MG63 (cell line): Measurements from ENCODE around the gene SMAD5. TPM values are rescaled to one million over a fixed set of nuclear protein-coding genes. Genes with fewer than 3 reads are reported as not detected.

ENCODE experiments used
- DNase-seq: peaks from one replicate; pipeline ENCODE4 v3.0.0-alpha.2; 2020
- H3K27me3 ChIP-seq: fragments of 250-450 bp; sonication (Bioruptor Pico); 2 replicates; pipeline ENCODE4 v1.5.1; 2020; ENCODE audit warnings: mild to moderate bottlenecking, moderate library complexity
- H3K36me3 ChIP-seq: fragments of 250-450 bp; sonication (Bioruptor Pico); 2 replicates; pipeline ENCODE4 v1.5.1; 2020; ENCODE audit warnings: mild to moderate bottlenecking, moderate library complexity
- H3K4me3 ChIP-seq: fragments of 250-450 bp; sonication (Bioruptor Pico); 2 replicates; pipeline ENCODE4 v1.5.1; 2020; ENCODE audit warnings: mild to moderate bottlenecking, moderate library complexity
- H3K9me3 ChIP-seq: fragments of 250-450 bp; sonication (Bioruptor Pico); 2 replicates; pipeline ENCODE4 v1.5.1; 2020; ENCODE audit warnings: mild to moderate bottlenecking, moderate library complexity
- total RNA-seq: library from RNA; depleted of rRNA; stranded (reverse); fragments of >200 nt; shearing (Covaris generic); gene quantifications from 2 replicates; pipeline ENCODE4 v1.2.3, GENCODE V29; 2014; ENCODE audit warnings: low replicate concordance

SMAD5 gene
- total RNA-seq, 1 experiment from 2014 or later, result 46.4 TPM

DNA sequence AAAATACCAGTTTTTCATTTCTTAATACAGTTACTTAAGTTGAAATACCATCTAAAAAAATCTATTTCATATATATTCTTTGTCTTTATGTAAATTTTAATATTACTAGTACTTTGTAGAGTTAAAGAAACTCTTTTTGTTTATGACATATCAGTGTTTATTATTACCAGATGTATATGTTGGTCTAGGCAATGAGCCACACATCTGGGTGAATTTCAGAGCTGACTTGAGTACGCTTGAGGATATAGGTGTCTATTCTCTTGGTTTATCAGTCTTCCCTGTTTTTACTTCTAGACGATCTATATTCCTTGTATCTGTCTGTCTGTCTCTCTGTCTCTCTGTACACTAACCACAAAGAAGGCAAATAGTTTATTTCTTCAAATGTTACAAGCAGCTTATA, 2.9 kb downstream of the SMAD5 start:
- no peak for DNase-seq
- H3K27me3 ChIP-seq, result no peaks in the 10 kb centered on the region
- no peaks in the 10 kb centered on the region for H3K9me3 ChIP-seq
- H3K4me3 ChIP-seq, result no peak overlapping the region
- H3K36me3 ChIP-seq, result peaks cover 16% of the 10 kb centered on the region

DNA sequence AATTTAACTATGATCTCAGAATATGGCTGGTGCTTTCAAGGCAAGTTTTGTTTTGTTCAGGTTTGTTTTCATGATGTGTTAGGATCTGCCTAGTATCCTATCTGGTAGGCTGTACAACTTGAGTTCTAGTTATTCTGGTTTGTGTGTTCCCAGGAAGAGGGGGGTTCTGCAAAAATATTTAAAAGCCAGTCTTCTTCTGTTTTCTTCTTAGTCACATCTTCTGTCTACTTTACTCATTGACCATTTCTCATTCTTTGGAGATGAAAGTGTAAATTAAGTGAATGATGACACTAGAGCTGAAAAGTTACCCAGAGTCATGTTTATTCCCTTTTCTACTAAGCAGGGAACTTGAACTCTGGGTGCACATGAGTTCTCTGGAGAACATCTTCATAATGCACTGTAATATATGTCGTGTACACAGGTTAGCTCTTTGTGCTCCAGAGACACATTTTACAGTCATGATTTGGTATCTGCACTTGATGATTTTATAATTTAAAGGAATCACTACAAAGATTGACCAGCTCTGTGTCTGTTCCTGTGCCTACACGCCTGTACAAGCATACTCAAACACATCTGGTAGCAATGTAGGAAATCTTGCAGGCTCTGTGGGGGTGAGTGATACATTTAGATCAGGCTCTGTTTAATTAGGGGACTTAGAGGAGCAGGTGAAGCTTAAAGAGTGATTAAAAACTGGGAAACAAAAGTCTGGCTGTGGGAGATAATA, 5.0 kb downstream of the SMAD5 start:
- DNase-seq, result no peak

DNA sequence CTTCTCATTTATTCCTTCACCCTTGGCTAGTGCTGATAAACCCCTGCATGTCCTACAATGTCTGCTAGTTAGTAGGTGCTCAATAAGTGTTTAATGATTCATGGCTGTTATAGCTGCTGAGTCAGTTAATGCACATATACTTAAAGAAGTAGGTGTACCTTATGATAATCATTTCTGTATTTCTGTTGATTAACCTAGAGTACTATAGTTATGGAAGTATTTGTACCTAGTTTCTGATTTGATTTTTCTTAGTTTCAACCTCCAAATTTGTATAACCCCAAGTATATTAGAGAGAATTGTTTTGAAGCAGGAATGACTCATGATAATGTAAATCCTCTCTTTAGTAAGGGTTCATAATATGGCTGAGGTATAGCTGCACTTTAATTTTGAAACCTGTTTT, 8.9 kb downstream of the SMAD5 start:
- Histone ChIP-seq H3K36me3 (peaks cover 8% of the 10 kb centered on the region), H3K9me3 (no peaks in the 10 kb centered on the region), H3K4me3 (no peak overlapping the region), H3K27me3 (no peaks in the 10 kb centered on the region)
- no peak for DNase-seq

More for the DNA sequence above, 5.0 kb downstream of the SMAD5 start:
- Histone ChIP-seq H3K36me3 (peaks cover 16% of the 10 kb centered on the region), H3K4me3 (no peak overlapping the region), H3K27me3 (no peaks in the 10 kb centered on the region), H3K9me3 (no peaks in the 10 kb centered on the region)

DNA sequence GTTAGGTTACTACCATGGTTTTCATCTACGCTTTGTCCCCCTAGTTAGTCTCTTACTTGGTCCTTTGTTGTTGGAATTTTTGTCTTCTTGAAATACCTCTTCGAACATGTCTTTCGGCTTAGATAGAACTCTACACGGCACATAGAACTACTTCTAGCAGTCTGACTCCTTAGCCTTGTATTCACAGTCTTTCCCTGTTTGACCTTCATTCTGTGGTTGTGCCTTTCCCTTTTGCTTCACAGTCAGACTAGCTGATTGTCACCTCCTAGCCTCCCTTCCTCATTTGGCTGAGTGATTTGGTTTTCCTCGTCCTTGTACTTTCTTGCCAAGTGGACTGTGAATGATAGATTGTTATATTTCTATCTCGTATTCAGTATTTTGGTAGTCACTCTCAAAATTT, 10.7 kb downstream of the SMAD5 start:
- H3K9me3 ChIP-seq, result no peaks in the 10 kb centered on the region
- H3K4me3 ChIP-seq, result no peak overlapping the region
- no peak for DNase-seq
- H3K27me3 ChIP-seq, result no peaks in the 10 kb centered on the region
- H3K36me3 ChIP-seq, result peaks cover 10% of the 10 kb centered on the region

DNA sequence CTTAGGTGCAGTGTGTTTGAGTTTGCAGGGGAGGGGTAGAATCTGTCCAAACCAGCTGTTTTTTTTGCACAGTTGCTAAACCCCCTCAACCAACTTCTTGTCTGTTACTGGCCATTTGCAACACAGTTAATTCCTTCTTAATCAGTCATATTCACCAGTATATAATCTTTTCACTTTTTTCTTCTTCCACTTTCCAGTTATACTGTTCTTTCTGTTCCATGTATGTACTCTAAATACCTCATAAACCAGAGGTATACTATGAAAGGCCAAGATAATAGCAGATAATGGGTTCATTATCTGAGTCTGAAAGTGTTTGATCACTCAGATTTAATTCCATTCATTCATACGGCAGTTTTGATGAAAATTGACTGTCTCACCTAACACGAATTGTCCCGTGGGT, 11.1 kb downstream of the SMAD5 start:
- Histone ChIP-seq H3K4me3 (no peak overlapping the region), H3K36me3 (peaks cover 8% of the 10 kb centered on the region), H3K27me3 (no peaks in the 10 kb centered on the region), H3K9me3 (no peaks in the 10 kb centered on the region)
- DNase-seq, result no peak

DNA sequence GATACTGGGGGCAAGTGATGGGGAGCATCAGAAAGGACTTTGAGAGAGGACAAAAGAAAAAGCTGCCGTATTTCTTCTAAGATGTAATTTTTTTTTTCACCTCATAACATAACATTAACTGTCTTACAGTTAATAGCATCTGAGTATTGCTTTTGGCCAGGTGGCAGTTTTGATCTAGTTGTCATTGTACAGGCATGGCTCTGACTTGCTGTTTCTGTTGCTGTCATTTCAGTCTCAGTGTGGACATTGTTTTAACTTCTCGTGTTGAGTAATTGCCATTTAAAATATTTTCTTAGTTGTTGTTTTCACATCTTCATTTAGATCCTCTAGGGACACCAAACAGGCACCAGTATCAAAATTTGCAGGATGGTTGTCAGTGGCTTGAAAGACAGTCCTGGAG, 12.4 kb downstream of the SMAD5 start:
- no peaks in the 10 kb centered on the region for H3K27me3 ChIP-seq
- no peaks in the 10 kb centered on the region for H3K9me3 ChIP-seq
- peaks cover 3% of the 10 kb centered on the region for H3K36me3 ChIP-seq
- H3K4me3 ChIP-seq, result no peak overlapping the region
- DNase-seq, result no peak

DNA sequence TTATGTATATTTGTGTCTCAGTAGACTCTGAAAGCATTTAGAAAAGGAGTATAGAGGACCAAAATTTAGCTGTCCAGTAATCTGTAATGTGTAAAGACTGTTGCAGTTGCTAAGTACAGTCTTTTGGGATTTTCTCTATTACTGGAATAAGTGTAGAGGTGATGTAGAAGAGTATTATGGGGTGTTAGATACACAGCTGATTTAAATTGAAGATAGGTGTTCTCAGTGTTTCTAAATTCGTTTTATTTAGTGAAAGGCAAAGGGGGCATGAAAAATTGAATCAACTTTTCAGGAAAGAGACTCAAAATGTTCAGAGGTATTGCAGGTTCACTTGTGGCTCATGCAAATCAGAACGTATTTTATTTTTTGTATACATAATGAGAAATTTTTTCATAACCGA, 13.6 kb downstream of the SMAD5 start:
- peaks cover 3% of the 10 kb centered on the region for H3K36me3 ChIP-seq
- no peak overlapping the region for H3K4me3 ChIP-seq
- no peaks in the 10 kb centered on the region for H3K27me3 ChIP-seq
- DNase-seq, result no peak
- H3K9me3 ChIP-seq, result no peaks in the 10 kb centered on the region

DNA sequence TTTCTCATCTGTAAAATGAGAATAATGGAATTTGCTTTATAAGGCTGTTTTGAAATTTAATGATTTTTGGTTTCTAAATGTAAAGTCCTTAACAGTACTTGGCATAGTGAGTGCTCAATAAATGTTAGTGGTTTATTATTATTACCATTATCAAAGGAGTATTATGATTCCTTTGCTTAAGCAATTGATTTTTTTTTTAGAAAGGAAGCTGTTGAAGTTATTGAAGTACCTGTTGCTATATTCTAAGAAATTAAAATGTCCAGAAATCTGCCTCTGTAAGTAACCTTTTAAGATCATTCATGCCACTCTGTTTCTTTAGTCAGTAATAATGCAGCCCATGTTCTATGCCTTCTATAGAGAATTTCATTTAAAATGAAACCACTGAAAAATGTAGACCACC, 15.0 kb downstream of the SMAD5 start:
- H3K9me3 ChIP-seq, result no peaks in the 10 kb centered on the region
- H3K4me3 ChIP-seq, result no peak overlapping the region
- H3K27me3 ChIP-seq, result no peaks in the 10 kb centered on the region
- H3K36me3 ChIP-seq, result peaks cover 8% of the 10 kb centered on the region
- DNase-seq, result no peak

DNA sequence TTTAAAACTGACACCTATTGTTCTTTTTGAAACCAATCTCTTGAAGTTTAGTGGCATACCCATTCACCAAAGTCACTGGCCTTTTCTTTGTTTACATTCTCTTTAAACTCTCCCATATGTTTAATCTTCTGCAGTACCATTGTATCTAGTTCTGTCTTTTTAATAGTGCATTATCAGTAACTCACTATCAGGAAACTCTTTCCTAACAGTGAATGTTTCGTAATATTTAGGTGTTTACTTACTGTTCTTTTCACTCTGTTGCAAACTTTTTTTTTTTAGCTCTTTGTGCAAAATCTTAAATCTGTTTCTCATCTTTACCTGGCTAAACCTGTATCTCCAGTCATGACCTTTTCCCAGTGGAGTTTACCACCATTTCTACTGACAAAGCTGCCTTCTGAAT, 17.2 kb downstream of the SMAD5 start:
- Histone ChIP-seq H3K4me3 (no peak overlapping the region), H3K36me3 (peaks cover 29% of the 10 kb centered on the region), H3K27me3 (no peaks in the 10 kb centered on the region), H3K9me3 (no peaks in the 10 kb centered on the region)
- DNase-seq, result no peak

DNA sequence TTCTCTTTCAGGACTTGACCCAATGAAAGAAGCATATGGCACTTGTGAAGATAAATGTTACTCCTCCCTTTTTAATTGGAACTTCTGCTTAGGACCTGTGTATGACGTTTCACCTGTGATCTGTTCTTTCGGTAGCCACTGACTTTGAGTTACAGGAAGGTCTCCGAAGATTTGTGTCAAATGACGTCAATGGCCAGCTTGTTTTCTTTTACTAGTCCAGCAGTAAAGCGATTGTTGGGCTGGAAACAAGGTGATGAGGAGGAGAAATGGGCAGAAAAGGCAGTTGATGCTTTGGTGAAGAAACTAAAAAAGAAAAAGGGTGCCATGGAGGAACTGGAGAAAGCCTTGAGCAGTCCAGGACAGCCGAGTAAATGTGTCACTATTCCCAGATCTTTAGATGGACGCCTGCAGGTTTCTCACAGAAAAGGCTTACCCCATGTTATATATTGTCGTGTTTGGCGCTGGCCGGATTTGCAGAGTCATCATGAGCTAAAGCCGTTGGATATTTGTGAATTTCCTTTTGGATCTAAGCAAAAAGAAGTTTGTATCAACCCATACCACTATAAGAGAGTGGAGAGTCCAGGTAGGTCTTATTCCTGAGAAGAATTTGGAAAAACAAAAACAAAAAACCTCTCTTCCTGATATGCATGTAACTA, 21.1 kb downstream of the SMAD5 start:
- H3K36me3 ChIP-seq, result peaks cover 59% of the 10 kb centered on the region
- no peak overlapping the region for H3K4me3 ChIP-seq
- no peaks in the 10 kb centered on the region for H3K9me3 ChIP-seq

DNA sequence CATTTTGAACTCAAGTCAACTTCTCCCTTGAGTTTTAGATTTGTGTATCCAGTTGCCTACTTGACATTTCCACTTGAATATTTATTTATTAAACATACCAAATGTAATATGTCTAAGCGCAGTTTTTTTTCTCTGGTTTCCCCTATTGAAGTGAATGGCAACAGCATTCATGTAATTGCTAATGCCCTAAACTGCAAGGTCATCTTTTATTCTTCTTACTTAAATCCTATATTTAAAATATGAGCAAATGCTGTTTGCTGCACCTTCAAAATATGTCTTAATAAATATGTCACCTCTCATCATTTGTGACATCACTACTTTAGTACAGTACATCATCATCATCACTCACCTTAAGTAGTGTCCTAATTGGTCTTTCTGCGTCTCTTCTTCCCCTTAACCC, 22.4 kb downstream of the SMAD5 start:
- H3K36me3 ChIP-seq, result peaks cover 64% of the 10 kb centered on the region
- no peak overlapping the region for H3K4me3 ChIP-seq
- H3K27me3 ChIP-seq, result no peaks in the 10 kb centered on the region
- no peaks in the 10 kb centered on the region for H3K9me3 ChIP-seq
- no peak for DNase-seq

More for the DNA sequence above, 21.1 kb downstream of the SMAD5 start:
- H3K27me3 ChIP-seq, result no peaks in the 10 kb centered on the region
- DNase-seq, result no peak

DNA sequence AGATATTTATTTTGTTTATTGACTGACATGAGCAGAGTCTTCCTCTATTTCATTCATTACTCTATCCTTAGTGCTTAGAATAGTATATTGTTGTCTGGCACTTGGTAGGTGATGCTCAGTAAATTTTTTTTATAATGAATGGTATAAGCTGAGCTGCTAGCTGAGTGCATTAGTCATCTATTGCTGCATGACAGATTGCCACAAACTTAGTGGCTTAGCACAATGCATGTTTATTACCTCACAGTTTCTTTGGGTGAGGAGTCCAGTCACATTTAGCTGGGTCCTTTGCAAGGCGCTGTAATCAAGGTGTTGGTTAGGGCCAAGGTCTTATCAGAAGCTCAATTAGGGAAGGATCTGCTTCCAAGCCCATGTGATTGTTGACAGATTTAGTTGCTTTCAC, 23.1 kb downstream of the SMAD5 start:
- no peak overlapping the region for H3K4me3 ChIP-seq
- no peak for DNase-seq
- H3K9me3 ChIP-seq, result no peaks in the 10 kb centered on the region
- no peaks in the 10 kb centered on the region for H3K27me3 ChIP-seq
- peaks cover 69% of the 10 kb centered on the region for H3K36me3 ChIP-seq

DNA sequence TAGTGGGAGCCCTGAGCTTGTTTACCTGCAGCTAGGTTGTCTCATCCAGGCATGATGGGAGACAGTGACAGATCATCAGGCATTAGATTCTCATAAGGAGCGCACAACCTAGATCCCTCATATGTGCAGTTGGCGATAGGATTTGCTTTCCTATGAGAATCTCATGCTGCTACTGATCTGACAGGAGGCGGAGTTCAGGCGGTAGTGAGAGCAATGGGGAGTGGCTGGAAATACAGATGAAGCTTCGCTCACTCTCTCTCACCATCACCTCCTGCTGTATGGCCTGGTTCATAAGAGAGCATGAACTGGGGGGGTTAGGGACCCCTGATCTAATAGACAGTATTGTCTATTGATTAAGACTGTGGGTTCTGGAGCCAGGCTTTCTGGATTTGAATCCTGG, 24.9 kb downstream of the SMAD5 start:
- H3K4me3 ChIP-seq, result no peak overlapping the region
- no peaks in the 10 kb centered on the region for H3K27me3 ChIP-seq
- H3K36me3 ChIP-seq, result peaks cover 71% of the 10 kb centered on the region
- DNase-seq, result no peak
- no peaks in the 10 kb centered on the region for H3K9me3 ChIP-seq

DNA sequence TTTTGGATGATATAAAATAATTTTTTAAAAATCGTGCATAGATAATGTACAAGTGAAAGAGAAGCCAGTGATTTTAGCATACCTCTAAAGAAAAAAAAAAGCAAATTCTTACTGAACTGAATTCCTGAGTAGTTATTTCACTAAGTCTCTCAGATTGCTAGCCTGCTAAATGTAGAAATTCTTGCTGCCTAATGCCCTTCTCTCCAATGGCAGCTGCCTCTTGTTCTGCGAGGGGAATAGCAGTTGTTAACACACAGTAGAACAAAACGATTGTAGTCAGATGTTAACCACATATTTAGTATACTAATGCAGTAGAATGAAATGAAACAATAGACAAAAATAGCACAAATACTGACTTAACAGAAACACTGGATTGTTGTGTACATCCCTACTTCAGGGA, 26.8 kb downstream of the SMAD5 start:
- no peak for DNase-seq
- Histone ChIP-seq H3K9me3 (no peaks in the 10 kb centered on the region), H3K4me3 (no peak overlapping the region), H3K27me3 (no peaks in the 10 kb centered on the region), H3K36me3 (peaks cover 71% of the 10 kb centered on the region)

DNA sequence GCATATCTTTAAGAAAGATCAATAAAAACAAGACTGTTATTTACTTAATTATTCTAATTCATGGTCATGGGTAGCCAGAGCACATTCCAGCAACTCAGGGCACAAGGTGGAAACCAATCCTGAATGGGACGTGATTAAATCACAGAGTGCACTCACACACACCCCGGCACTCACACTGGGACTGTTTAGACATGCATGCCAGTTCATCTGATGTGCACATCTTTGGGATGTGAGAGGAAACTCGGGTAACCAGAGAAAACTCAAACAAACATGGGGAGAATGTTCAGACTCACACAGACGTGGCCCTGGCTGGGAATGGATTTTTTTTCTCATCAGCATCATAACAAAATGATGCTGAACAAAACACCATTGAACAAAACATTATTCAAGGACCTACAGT, 29.4 kb downstream of the SMAD5 start:
- DNase-seq, result no peak
- peaks cover 64% of the 10 kb centered on the region for H3K36me3 ChIP-seq
- H3K27me3 ChIP-seq, result no peaks in the 10 kb centered on the region
- no peak overlapping the region for H3K4me3 ChIP-seq
- no peaks in the 10 kb centered on the region for H3K9me3 ChIP-seq

DNA sequence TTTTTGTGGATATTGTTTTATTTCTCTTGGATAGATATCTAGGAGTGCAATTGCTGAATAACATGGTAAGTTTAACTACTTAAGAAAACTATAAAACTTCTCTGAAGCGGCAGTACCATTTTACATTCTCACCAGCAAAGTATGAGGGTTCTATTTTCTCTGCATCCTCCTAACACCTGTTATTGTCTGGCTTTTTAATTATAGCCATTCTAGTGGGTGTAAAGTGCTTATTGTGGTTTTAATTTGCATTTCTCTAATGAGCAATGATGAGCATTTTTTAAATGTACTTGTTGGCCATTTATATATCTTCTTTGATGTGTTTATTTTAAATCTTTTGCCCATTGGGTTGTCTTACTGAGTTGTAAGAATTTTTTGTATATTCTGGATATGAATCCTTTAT, 31.6 kb downstream of the SMAD5 start:
- Histone ChIP-seq H3K4me3 (no peak overlapping the region), H3K36me3 (peaks cover 64% of the 10 kb centered on the region), H3K9me3 (no peaks in the 10 kb centered on the region), H3K27me3 (no peaks in the 10 kb centered on the region)
- DNase-seq, result no peak

DNA sequence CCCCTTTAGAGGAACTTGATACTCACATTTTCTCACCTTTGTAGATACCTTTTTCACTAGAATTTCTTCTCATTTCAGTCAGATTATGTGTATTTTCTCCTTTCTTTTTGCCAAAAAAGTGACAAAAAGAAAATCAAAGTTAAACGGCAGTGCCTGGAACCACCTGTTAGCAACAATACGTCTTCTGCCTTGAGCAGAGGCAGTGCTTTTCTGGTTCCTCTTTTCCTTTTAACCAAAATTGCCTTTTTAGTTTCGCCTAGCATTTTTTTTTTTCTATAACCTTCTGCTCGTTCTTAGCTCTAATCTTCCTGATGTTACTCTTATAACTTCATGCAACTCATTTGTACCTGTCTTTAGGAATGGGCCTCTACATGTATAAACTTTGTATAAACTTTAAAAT, 34.3 kb downstream of the SMAD5 start:
- H3K4me3 ChIP-seq, result no peak overlapping the region
- DNase-seq, result no peak
- no peaks in the 10 kb centered on the region for H3K27me3 ChIP-seq
- H3K9me3 ChIP-seq, result no peaks in the 10 kb centered on the region
- peaks cover 63% of the 10 kb centered on the region for H3K36me3 ChIP-seq

DNA sequence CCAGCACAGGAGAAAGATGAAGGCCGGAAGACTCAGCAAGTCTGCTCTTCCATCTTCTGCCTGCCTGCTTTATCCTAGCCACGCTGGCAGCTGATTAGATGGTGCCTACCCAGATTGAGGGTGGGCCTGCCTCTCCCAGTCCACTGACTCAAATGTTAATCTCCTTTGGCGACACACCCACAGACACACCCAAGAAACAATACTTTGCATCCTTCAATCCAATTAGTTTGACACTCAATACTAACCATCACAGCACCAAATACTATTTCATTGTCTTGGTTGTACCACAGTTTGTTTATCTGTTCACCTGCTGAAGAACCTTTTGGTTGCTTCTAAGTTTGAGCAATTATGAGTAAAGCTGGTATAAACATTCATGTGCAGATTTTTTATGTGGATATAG, 36.6 kb downstream of the SMAD5 start:
- H3K36me3 ChIP-seq, result peaks cover 59% of the 10 kb centered on the region
- H3K4me3 ChIP-seq, result no peak overlapping the region
- H3K27me3 ChIP-seq, result no peaks in the 10 kb centered on the region
- DNase-seq, result no peak
- no peaks in the 10 kb centered on the region for H3K9me3 ChIP-seq
